SH-SY5Y (cell line): ENCODE results near the gene C4orf36.

Experiments used
- GATA2 ChIP-seq: IDR thresholded peaks from 2 replicates; pipeline ENCODE4 v1.6.1; 2011; ENCODE audit warnings: mild to moderate bottlenecking, low read depth, low read length
- GATA3 ChIP-seq: IDR thresholded peaks from 2 replicates; pipeline ENCODE4 v1.6.1; 2011; ENCODE audit warnings: low read depth, mild to moderate bottlenecking, low read length, moderate library complexity

- TF ChIP-seq GATA2, result no peak
- TF ChIP-seq GATA3, result no peak
Measured at GRCh38 chr4:86935566-86935852, 43.3 kb upstream of the C4orf36 start.
